HEK293 (cell line): ENCODE measurements around the gene SPON2.

Source experiments
- KLF16 ChIP-seq: fragments of 450-650 bp; formaldehyde crosslinking; IDR thresholded peaks from 2 replicates; pipeline ENCODE4 v1.5.1; 2017; ENCODE audit warnings: missing biosample characterization, missing genetic modification characterization
- ZBTB11 ChIP-seq: fragments of 450-650 bp; formaldehyde crosslinking; conservative IDR thresholded peaks from 2 replicates; pipeline ENCODE4 v1.5.1; 2016; ENCODE audit warnings: low read depth, missing biosample characterization, missing genetic modification characterization
- ZNF112 ChIP-seq: fragments of 450-650 bp; formaldehyde crosslinking; IDR thresholded peaks from 2 replicates; pipeline ENCODE4 v1.5.0; 2017; ENCODE audit warnings: missing biosample characterization, missing genetic modification characterization
- ZNF830 ChIP-seq: fragments of 450-650 bp; IDR thresholded peaks from 2 replicates; pipeline ENCODE4 v1.5.0; 2018; ENCODE audit warnings: missing biosample characterization, missing genetic modification characterization, low read depth, mild to moderate bottlenecking, moderate library complexity

SPON2 gene

GRCh38 chr4:1122505-1122904 lies 49.9 kb downstream of the SPON2 start (continued):
- no peak for TF ChIP-seq ZNF830 (tag by site-specific recombination)
- TF ChIP-seq ZBTB11 (tag by site-specific recombination), result no peak
- no peak for TF ChIP-seq KLF16 (tag by site-specific recombination)
- TF ChIP-seq ZNF112 (tag by site-specific recombination), result no peak
